SU-DHL-6 (cell line): ENCODE data around the gene CACNA2D4.

Experiments used
- H2AFZ ChIP-seq: fragments of 200-600 bp; sonication (generic); 2 replicates; pipeline ENCODE4 v1.6.1; 2014; ENCODE audit warnings: low read depth, mild to moderate bottlenecking, moderate library complexity, mixed read lengths, antibody characterized with exemption, low read length; ENCODE audit not compliant: severe bottlenecking
- H3F3A ChIP-seq: fragments of 200-600 bp; shearing (Covaris generic); 2 replicates; pipeline ENCODE4 v1.6.0; 2016; ENCODE audit warnings: antibody characterized with exemption, mild to moderate bottlenecking; ENCODE audit not compliant: insufficient read depth
- H3K27ac ChIP-seq: fragments of 200-600 bp; sonication (generic); 2 replicates; pipeline ENCODE4 v1.5.1; 2016; ENCODE audit warnings: low read depth, mild to moderate bottlenecking, low read length, moderate library complexity, mixed read lengths
- H3K27me3 ChIP-seq: fragments of 200-600 bp; sonication (generic), shearing (Covaris generic); 2 replicates; pipeline ENCODE4 v1.6.0; 2014; ENCODE audit warnings: mild to moderate bottlenecking, low read length
- H3K36me3 ChIP-seq: fragments of 200-600 bp; sonication (generic); 2 replicates; pipeline ENCODE4 v1.6.1; 2014; ENCODE audit warnings: mild to moderate bottlenecking, low read length, mixed read lengths
- H3K4me2 ChIP-seq: fragments of 300-600, 200-600 bp; shearing (Covaris generic), sonication (generic); 2 replicates; pipeline ENCODE4 v1.6.0; 2014; ENCODE audit warnings: low read length, low read depth, mild to moderate bottlenecking; ENCODE audit not compliant: poor library complexity, severe bottlenecking
- H3K4me3 ChIP-seq: fragments of 200-600 bp; sonication (generic); 2 replicates; pipeline ENCODE4 v1.5.1; 2014; ENCODE audit warnings: antibody characterized with exemption, low read length, mild to moderate bottlenecking, mixed read lengths; ENCODE audit not compliant: insufficient read depth, poor library complexity, severe bottlenecking
- H3K79me2 ChIP-seq: fragments of 200-600 bp; sonication (generic); 2 replicates; pipeline ENCODE4 v1.6.1; 2014; ENCODE audit warnings: mild to moderate bottlenecking, low read length, moderate library complexity; ENCODE audit not compliant: insufficient read depth
- H3K9ac ChIP-seq: fragments of 200-600 bp; sonication (generic); 2 replicates; pipeline ENCODE4 v1.7.0; 2014; ENCODE audit warnings: mild to moderate bottlenecking, low read length
- H3K9me2 ChIP-seq: fragments of 200-600 bp; sonication (generic); replicated peaks from 2 replicates; pipeline ENCODE4 v1.6.1; 2014; ENCODE audit warnings: low read length; ENCODE audit not compliant: insufficient read depth
- H3K9me3 ChIP-seq: fragments of 200-600 bp; sonication (generic); 2 replicates; pipeline ENCODE4 v1.6.1; 2014; ENCODE audit warnings: low read length, mixed read lengths; ENCODE audit not compliant: insufficient read depth
- H4K20me1 ChIP-seq: fragments of 200-600 bp; sonication (generic); 2 replicates; pipeline ENCODE4 v1.6.1; 2014; ENCODE audit warnings: low read depth, mild to moderate bottlenecking, antibody characterized with exemption, low read length, moderate library complexity, mixed read lengths
- CTCF ChIP-seq: fragments of 200-600 bp; sonication (generic); IDR thresholded peaks from one replicate; pipeline ENCODE4 v1.5.1; 2017; ENCODE audit warnings: antibody characterized with exemption, mild to moderate bottlenecking, low read length, moderate library complexity; ENCODE audit not compliant: insufficient read depth, poor library complexity, severe bottlenecking
- EZH2phosphoT487 ChIP-seq: fragments of 200-600 bp; sonication (generic), shearing (Covaris generic); conservative IDR thresholded peaks from 2 replicates; pipeline ENCODE4 v1.6.1; 2018; ENCODE audit warnings: mild to moderate bottlenecking, antibody characterized with exemption, low read length, moderate library complexity, mixed read lengths

The CACNA2D4 gene

GRCh38 chr12:1800401-1801302, 117.8 kb downstream of the CACNA2D4 start:
- Histone ChIP-seq H3K9me2 (no peaks in the 10 kb centered on the region), H3K27ac (no peak overlapping the region), H3K9ac (no peak overlapping the region), H4K20me1 (no peaks in the 10 kb centered on the region), H3K4me2 (no peak overlapping the region), H3K27me3 (no peaks in the 10 kb centered on the region), H3K36me3 (no peaks in the 10 kb centered on the region), H3F3A (no peaks in the 10 kb centered on the region), H3K9me3 (no peaks in the 10 kb centered on the region), H3K79me2 (no peaks in the 10 kb centered on the region), H3K4me3 (no peak overlapping the region), H2AFZ (no peak overlapping the region)
- peak; percentile 47 for TF ChIP-seq CTCF
- TF ChIP-seq EZH2phosphoT487: no peak

DNA sequence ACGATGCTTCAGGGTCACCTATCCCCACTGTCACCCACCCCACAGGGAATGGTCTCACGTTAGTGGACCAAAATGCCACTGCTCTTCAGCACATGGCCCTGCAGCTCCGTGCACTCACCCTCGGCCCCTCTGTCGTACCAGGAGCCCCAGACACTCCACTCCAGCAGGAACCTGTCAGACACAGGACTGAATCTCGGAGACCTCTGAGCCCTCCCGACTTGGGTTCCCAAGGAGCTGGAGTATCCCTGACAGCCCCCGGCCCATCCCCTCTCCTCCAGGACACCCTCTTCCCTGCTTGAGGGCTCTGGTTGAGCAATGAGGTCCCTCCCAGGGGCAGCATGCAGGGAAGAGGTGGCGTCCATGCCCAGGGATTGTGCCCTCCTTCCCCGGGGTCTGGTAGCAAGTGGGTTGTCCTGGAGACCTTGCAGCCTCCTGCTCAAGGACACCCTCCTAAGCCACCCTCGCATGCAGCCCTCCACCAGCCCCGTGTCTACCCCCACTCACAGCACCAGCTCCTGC, 118.5 kb downstream of the CACNA2D4 start:
- H3K4me2 ChIP-seq: no peak overlapping the region
- no peaks in the 10 kb centered on the region for H3F3A ChIP-seq
- H3K36me3 ChIP-seq: no peaks in the 10 kb centered on the region
- no peak overlapping the region for H3K9ac ChIP-seq
- no peaks in the 10 kb centered on the region for H3K27me3 ChIP-seq
- TF ChIP-seq CTCF (no peak), EZH2phosphoT487 (no peak)
- no peaks in the 10 kb centered on the region for H4K20me1 ChIP-seq
- no peak overlapping the region for H3K4me3 ChIP-seq
- H3K79me2 ChIP-seq: no peaks in the 10 kb centered on the region
- no peak overlapping the region for H2AFZ ChIP-seq
- no peaks in the 10 kb centered on the region for H3K9me2 ChIP-seq
- H3K9me3 ChIP-seq: no peaks in the 10 kb centered on the region
- no peak overlapping the region for H3K27ac ChIP-seq

DNA sequence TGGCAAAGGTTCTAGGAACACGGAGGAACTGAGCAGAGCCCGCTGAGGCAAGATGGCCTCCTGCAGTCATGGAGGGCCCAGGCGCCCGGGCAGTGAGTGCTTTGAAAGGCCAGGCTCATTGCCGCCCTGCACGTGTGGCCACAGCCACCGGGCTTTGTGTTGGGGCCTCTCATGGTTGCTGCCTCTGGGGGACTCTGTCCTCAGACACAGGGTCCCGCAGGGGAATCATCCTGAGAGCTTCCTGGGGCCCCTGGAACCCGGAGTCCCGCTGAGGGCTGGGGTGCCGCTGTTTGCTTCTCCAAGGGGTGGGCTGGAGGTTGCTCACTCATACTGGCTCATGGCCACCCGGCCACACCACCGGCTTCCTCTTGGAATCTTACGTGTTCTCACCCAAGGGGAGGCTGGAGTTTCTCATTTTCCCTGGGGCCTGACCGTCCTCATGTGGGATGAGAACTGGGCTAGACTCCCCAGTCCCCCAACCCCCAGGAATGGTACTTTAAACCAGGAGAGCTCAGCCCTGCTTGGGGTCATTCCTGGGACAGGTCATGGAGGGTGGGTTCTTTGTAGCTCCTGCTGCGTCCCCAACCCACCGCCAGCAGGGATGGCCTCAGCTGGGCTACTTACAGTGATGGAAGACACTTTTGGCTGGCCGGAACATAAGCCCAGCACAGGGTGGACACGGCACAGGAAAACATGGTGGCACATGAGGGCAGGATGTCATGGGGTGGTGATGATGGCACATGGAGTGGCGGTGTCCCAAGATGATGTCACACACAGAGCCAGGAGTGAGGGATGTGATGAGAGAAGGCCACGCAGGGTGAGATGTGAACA, 119.2 kb downstream of the CACNA2D4 start:
- H3K9me2 ChIP-seq: no peaks in the 10 kb centered on the region
- no peak overlapping the region for H3K27ac ChIP-seq
- H3K27me3 ChIP-seq: no peaks in the 10 kb centered on the region
- H3K9ac ChIP-seq: no peak overlapping the region
- no peak overlapping the region for H2AFZ ChIP-seq
- H3K4me2 ChIP-seq: no peak overlapping the region
- H3K36me3 ChIP-seq: no peaks in the 10 kb centered on the region
- no peaks in the 10 kb centered on the region for H3K9me3 ChIP-seq
- H3K79me2 ChIP-seq: no peaks in the 10 kb centered on the region
- TF ChIP-seq CTCF (no peak), EZH2phosphoT487 (no peak)
- H3F3A ChIP-seq: no peaks in the 10 kb centered on the region
- H4K20me1 ChIP-seq: no peaks in the 10 kb centered on the region
- H3K4me3 ChIP-seq: no peak overlapping the region
